Measurements from ENCODE around the gene HMCN2.

DNA sequence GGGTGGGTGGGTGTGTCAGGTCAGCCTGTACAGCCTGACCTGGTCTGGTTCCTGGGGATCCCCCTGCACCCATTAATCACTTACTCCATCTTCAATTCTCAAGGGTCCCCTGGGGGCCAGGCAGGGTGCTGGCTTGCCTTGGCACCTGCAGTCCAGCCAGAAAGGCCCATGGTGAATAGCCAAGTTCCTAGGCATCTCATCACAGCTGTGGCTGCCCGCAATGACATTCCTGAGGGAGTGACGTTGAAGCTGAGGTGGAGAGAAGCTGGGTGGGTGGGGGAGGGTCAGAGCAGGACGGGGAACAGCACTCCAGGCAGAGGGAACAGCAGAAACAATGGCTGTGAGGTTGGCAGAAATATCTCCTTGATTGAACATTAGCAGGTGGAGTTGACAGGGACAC, 10.6 kb downstream of the HMCN2 start:
- TF ChIP-seq EZH2 (IDR thresholded peaks at IDR 0.05; ENCODE audit: insufficient read depth, poor library complexity, severe bottlenecking) (no peak), EZH2phosphoT487 (IDR thresholded peaks at IDR 0.05; ENCODE audit: insufficient read depth, low read depth) (no peak)

Measured in GM23248 (cell line).